Suprapubic skin (tissue), 4 donors: ENCODE measurements around the gene MCAT. TPM values are rescaled to one million over a fixed set of nuclear protein-coding genes. Genes with fewer than 3 reads are reported as not detected.

Experiments used
- DNase-seq, 2 donors: peaks; one replicate each; pipeline ENCODE4 v3.0.0-alpha.2; 2019; ENCODE audit warnings: low spot score in 2 of 2
- H3K27ac ChIP-seq: fragments of 200-600 bp; sonication (generic); one replicate; pipeline ENCODE4 v1.5.1; 2019
- H3K27me3 ChIP-seq: fragments of 200-600 bp; sonication (generic); one replicate; pipeline ENCODE4 v1.5.1; 2019
- H3K36me3 ChIP-seq: fragments of 200-600 bp; sonication (generic); one replicate; pipeline ENCODE4 v1.5.1; 2019
- H3K4me1 ChIP-seq: fragments of 200-600 bp; sonication (generic); one replicate; pipeline ENCODE4 v1.5.1; 2019
- H3K4me3 ChIP-seq: fragments of 200-600 bp; sonication (generic); one replicate; pipeline ENCODE4 v1.5.1; 2019; ENCODE audit warnings: mild to moderate bottlenecking
- H3K9me3 ChIP-seq: fragments of 200-600 bp; sonication (generic); one replicate; pipeline ENCODE4 v1.5.1; 2019
- CTCF ChIP-seq, 2 donors: fragments of 200-600 bp in 1 of 2; fragments of 450-650 bp in 1 of 2; sonication (generic) in 1 of 2; IDR thresholded peaks; one replicate each; pipeline ENCODE4 v1.5.1; 2016 to 2019; ENCODE audit warnings: antibody characterized with exemption in 2 of 2, mild to moderate bottlenecking in 1 of 2, moderate library complexity in 1 of 2
- EP300 ChIP-seq: sonication (generic); formaldehyde crosslinking; IDR thresholded peaks from one replicate; pipeline ENCODE4 v1.6.1; 2017; ENCODE audit warnings: antibody characterized with exemption
- POLR2A ChIP-seq, 2 donors: fragments of 450-650 bp; IDR thresholded peaks; one replicate each; pipeline ENCODE4 v1.6.1; 2017; ENCODE audit warnings: antibody characterized with exemption in 2 of 2, mild to moderate bottlenecking in 2 of 2, moderate library complexity in 2 of 2
- POLR2AphosphoS5 ChIP-seq, 3 donors: sonication (generic); formaldehyde crosslinking; IDR thresholded peaks; one replicate each; pipeline ENCODE4 v1.6.1; 2017; ENCODE audit warnings: antibody characterized with exemption in 3 of 3
- WGBS: methylation state at CpG from one replicate; pipeline ENCODE4 v1.1.5; 2018; 5-methylcytosine and 5-hydroxymethylcytosine counted together
- total RNA-seq, 4 donors: library from RNA; depleted of rRNA; stranded (reverse); fragments of >200 nt; gene quantifications; one replicate each; pipeline ENCODE4 v1.1.0, GENCODE V29; 2016

The MCAT gene
- total RNA-seq, 4 donors from 2014 or later = 21.1 to 38.0 (median 25.2) TPM

- Histone ChIP-seq H3K36me3 (no peaks in the 10 kb centered on the region), H3K9me3 (no peaks in the 10 kb centered on the region), H3K27ac (no peak overlapping the region), H3K27me3 (no peaks in the 10 kb centered on the region), H3K4me1 (peaks cover 24% of the 10 kb centered on the region), H3K4me3 (no peak overlapping the region)
- no peak for DNase-seq
- TF ChIP-seq POLR2A (IDR thresholded peaks at IDR 0.05) = no peak
- TF ChIP-seq CTCF (IDR thresholded peaks at IDR 0.05) = peak in 1 of 2 donors; percentile 26
- TF ChIP-seq EP300 = no peak
- 40% methylated on average over 6 of the region's 6 CpGs for WGBS
Observed at GRCh38 chr22:43090130-43090789, 52.9 kb downstream of the MCAT start.

- peaks cover 19% of the 10 kb centered on the region for H3K4me1 ChIP-seq
- 5% methylated on average over 27 of the region's 64 CpGs for WGBS
- TF ChIP-seq CTCF (IDR thresholded peaks at IDR 0.05) = peak in 1 of 2 donors; percentile 9
- TF ChIP-seq EP300 = no peak
- no peak for TF ChIP-seq POLR2AphosphoS5 (IDR thresholded peaks at IDR 0.05)
- no peak for TF ChIP-seq POLR2A (IDR thresholded peaks at IDR 0.05)
- H3K27ac ChIP-seq = peak within 1 kb of the TSS; percentile 63
- H3K4me3 ChIP-seq = peak within 1 kb of the TSS; percentile 62
- DNase-seq = peak; percentile 89 to 92
- no peaks in the 10 kb centered on the region for H3K27me3 ChIP-seq
- no peaks in the 10 kb centered on the region for H3K36me3 ChIP-seq
- no peaks in the 10 kb centered on the region for H3K9me3 ChIP-seq
Observed at GRCh38 chr22:43088984-43089717, 54.0 kb downstream of the MCAT start, which contains the start of gene TTLL1. Gene TTLL1 (minus strand): TSS chr22:43089391. CDS start chr22:43075586, 13,805 bp downstream.

DNA sequence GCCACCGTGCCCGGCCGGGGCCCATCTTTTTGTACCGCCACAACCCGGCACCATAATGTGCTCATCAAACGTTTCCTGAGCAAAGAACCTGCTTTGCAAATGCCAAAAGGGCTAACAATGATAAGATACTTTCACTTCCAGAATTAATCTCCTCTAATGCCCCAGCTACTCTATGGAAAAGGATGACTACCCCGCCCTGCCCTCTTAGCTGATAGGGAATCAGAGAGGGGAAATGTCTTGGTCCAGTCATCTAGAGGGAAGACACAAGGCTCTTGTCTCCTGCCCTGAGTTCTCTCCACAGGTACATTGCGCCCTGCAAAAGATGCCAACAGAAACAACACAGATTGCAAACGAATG, 54.6 kb downstream of the MCAT start:
- Histone ChIP-seq H3K27ac (peak overlapping the region; percentile 63), H3K36me3 (no peaks in the 10 kb centered on the region), H3K4me1 (peaks cover 16% of the 10 kb centered on the region), H3K9me3 (no peaks in the 10 kb centered on the region), H3K27me3 (no peaks in the 10 kb centered on the region), H3K4me3 (peak overlapping the region; percentile 62)
- WGBS = 51% methylated on average over 9 of the region's 9 CpGs
- TF ChIP-seq EP300 (no peak), CTCF (IDR thresholded peaks at IDR 0.05) (no peak), POLR2A (IDR thresholded peaks at IDR 0.05) (no peak), POLR2AphosphoS5 (IDR thresholded peaks at IDR 0.05) (no peak)
- DNase-seq = no peak

DNA sequence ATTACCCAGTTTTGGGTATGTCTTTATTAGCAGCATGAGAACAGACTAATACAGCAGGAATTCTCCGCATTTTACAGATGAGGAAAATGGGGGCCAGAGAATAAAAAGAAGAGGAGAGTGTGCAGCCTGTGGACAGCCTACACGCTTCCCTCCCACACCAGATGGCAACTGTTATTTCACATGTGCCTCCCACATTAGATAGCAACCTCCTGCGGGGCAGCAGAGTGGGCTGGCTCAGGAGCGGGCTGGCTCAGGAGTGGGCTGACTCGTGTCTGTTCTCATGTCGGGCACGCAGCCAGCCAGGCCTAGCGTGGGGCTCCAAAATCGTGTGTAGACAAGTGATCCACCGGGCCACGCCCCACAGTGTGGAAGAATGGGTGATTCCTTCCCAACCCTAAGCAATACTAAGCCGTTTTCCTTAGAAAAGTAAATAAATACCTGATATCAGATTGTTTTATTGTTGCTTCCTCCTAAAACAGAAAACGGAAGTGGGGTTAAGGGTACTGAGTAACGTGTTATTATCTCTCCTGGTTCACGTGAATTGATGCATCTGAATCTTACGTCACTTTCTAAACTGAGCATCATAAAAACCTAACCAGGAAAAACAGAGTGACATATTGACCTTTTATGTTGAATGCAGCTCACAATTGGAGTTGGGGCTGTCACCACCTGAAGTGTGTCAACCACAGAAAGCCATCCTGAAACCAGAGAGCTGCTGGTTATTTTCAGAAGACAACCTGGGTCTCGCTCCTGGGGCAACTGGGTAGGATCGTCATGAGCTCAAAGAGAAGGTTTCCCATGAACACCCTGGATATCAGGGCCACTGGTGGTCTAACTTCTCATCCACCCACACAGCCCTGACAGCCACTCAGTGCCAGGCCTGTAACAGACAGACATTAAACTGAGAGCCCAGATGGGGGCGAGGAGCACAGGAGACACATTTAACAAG, 57.3 kb downstream of the MCAT start:
- H3K4me3 ChIP-seq = no peak overlapping the region
- 67% methylated on average over 19 of the region's 19 CpGs for WGBS
- H3K9me3 ChIP-seq = no peaks in the 10 kb centered on the region
- DNase-seq = no peak
- no peak overlapping the region for H3K27ac ChIP-seq
- no peak for TF ChIP-seq EP300
- TF ChIP-seq POLR2AphosphoS5 (IDR thresholded peaks at IDR 0.05) = no peak
- TF ChIP-seq POLR2A (IDR thresholded peaks at IDR 0.05) = no peak
- TF ChIP-seq CTCF (IDR thresholded peaks at IDR 0.05) = no peak
- H3K4me1 ChIP-seq = peaks cover 16% of the 10 kb centered on the region
- no peaks in the 10 kb centered on the region for H3K27me3 ChIP-seq
- H3K36me3 ChIP-seq = no peaks in the 10 kb centered on the region

Other genes starting within 250 kb of the MCAT start
- gene PACSIN2, start 128.2 kb downstream of the MCAT start, total RNA-seq = 10 to 100 TPM; 38.9 to 74.8 (median 55.3) TPM
- 1 to 10 TPM; 4.3 to 8.7 (median 5.0) TPM for gene TTLL1, start 54.0 kb downstream of the MCAT start, total RNA-seq
- gene BIK, start 32.6 kb downstream of the MCAT start, total RNA-seq = 10 to 100 TPM in 1 of 4 donors, 1 to 10 TPM in 3; 6.1 to 11.3 (median 7.3) TPM
- 100 to 1,000 TPM; 346 to 897 (median 746) TPM for gene TSPO, start 8.2 kb upstream of the MCAT start, total RNA-seq
- 10 to 100 TPM; 43.6 to 93.9 (median 81.4) TPM for gene TTLL12, start 43.7 kb upstream of the MCAT start, total RNA-seq
- gene SCUBE1, start 200.0 kb upstream of the MCAT start, total RNA-seq = 1 to 10 TPM in 1 of 4 donors, under 1 TPM in 3; 0.47 to 1.1 (median 0.78) TPM